Measurements from ENCODE around the gene REEP1. TPM values are rescaled to one million over a fixed set of nuclear protein-coding genes. Genes with fewer than 3 reads are reported as not detected.

REEP1 gene
- polyA plus RNA-seq, 2 of the 4 experiments (the other 2 are of a cell fraction) = 0.30 to 0.45 TPM

DNA sequence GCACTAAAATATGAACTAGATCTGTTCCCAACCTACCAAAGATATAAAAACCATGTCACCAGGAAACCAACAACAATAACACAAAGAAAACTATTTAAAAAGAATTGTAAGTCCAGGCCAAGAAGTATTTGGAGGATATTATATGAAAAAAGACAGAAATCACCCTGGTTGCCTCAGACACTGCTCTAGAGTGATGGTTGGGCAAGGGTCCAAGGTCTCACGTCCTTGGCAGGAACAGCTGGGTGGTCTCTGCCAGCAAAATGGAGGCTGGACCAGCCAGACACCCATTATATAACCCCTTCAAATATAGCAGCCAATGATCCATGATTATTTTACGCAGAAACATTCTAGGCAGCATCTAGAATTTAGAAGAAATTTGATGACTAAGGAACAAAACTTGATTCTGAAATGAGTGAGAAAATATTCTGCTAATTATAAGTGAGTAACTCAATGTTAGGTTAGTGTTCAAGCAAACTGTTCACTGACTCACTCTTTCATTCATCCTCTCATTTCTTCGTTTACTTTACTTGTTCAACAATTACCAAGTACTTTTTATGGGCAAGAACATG, 102.8 kb downstream of the REEP1 start:
- DNase-seq (ENCODE audit: low read depth in 1 of 2, low spot score in 1 of 2) (no peak), ATAC-seq (no peak), FAIRE-seq (peak; percentile 63)
- Histone ChIP-seq H3K27ac (no peak overlapping the region), H3K9me3 (no peaks in the 10 kb centered on the region), H3K4me2 (no peak overlapping the region), H3K4me3 (no peak overlapping the region), H3K4me1 (no peaks in the 10 kb centered on the region)
- no peak for TF ChIP-seq ZNF302 (CRISPR knock-in tag; IDR thresholded peaks at IDR 0.05)
- peak; percentile 63 for TF ChIP-seq MAFK (IDR thresholded peaks at IDR 0.05; ENCODE audit: partially characterized antibody)
- no peak for TF ChIP-seq MAZ (IDR thresholded peaks at IDR 0.05; ENCODE audit: borderline replicate concordance, low read depth, low read length)
- no peak for TF ChIP-seq HOXB13 (CRISPR knock-in tag; IDR thresholded peaks at IDR 0.05; ENCODE audit: low read depth)
- no peak for TF ChIP-seq NPAS2 (CRISPR knock-in tag; IDR thresholded peaks at IDR 0.05; ENCODE audit: borderline replicate concordance)
- TF ChIP-seq POLR2A (IDR thresholded peaks at IDR 0.05; ENCODE audit: low read length) = no peak
- TF ChIP-seq, protein P1, sequence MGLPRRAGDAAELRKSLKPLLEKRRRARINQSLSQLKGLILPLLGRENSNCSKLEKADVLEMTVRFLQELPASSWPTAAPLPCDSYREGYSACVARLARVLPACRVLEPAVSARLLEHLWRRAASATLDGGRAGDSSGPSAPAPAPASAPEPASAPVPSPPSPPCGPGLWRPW (IDR thresholded peaks at IDR 0.05) = no peak
- TF ChIP-seq FOSL2 (IDR thresholded peaks at IDR 0.05) = no peak
- TF ChIP-seq FOSL2 (CRISPR knock-in tag; IDR thresholded peaks at IDR 0.05) = no peak
- TF ChIP-seq CEBPB (IDR thresholded peaks at IDR 0.05) = no peak
- CTCF ChIA-PET = interaction anchor here (1.1 to 3.5 kb wide), 3 partner anchors 10 to 13 kb away, joined by 3 to 16 read pairs (median 4); no protein-coding TSS in a partner anchor
- POLR2A ChIA-PET = no interaction called here
- WGBS (ENCODE audit: missing lambda C conversion rate) = 44% methylated on average over 3 of the region's 3 CpGs

DNA sequence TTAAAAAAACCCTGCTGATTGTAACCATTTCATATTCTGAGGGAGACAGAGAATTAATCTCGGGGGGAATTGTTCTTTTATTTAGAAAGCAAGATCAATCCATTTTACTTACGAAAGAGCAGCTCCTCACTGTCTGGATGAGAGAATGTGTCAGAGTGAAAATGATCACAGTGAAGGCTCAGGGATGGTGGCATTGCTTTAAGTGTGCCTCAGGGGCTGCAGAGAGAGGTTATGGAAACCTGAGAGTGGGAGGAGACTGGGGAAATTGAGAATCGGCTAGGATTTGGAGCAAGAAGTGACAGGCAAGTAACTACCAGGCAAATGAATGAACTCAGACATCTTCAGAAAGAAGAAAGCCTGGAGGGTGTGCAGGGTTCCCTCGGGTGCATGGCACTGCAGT, 104.0 kb downstream of the REEP1 start:
- no peak for FAIRE-seq
- CTCF ChIA-PET = interaction anchor here (1.1 to 1.4 kb wide), 2 partner anchors 12 to 575 kb away, joined by 3 to 6 read pairs; no protein-coding TSS in a partner anchor

DNA sequence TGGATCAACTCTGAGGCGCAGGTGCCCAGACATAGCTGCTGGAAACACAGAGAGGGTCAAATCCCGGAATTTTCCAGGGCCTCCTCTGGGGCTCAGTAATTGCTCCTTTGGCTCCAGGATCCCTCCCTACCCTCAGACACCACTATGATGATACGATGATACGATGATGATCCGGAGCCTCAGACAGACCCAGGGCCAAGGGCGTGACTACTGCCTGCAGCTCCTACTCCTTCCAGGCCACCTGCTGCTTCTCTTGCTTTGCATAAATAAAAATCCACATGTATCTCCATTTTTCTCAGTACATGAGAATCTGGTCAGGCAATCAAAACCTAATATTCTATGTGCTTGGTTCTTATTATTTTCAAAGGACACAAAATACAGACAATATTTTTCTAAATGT, 104.5 kb downstream of the REEP1 start:
- FAIRE-seq (no peak), ATAC-seq (peak in 1 of 2 experiments; percentile 30; a peak in 3 of 6 replicates), DNase-seq (ENCODE audit: low read depth in 1 of 2, low spot score in 1 of 2) (no peak)
- 70% methylated on average over 6 of the region's 6 CpGs for WGBS (ENCODE audit: missing lambda C conversion rate)
- ChIA-PET POLR2A (no interaction called here), CTCF (interaction anchor here (1.0 to 1.4 kb wide), 3 partner anchors 11 to 576 kb away, joined by 3 to 6 read pairs (median 3); partner anchors contain the start of gene MRPL35)
- Histone ChIP-seq H3K4me3 (no peak overlapping the region), H3K9me3 (no peaks in the 10 kb centered on the region), H3K27ac (no peak overlapping the region), H3K4me2 (no peak overlapping the region), H3K4me1 (no peaks in the 10 kb centered on the region)
- TF ChIP-seq KDM1A (IDR thresholded peaks at IDR 0.05; ENCODE audit: low read depth) = no peak
- no peak for TF ChIP-seq KDM5A (IDR thresholded peaks at IDR 0.05)
- no peak for TF ChIP-seq RFX5 (IDR thresholded peaks at IDR 0.05)

More for the DNA sequence above, 104.0 kb downstream of the REEP1 start:
- no peak overlapping the region for H3K4me3 ChIP-seq
- H3K9me3 ChIP-seq = no peaks in the 10 kb centered on the region
- POLR2A ChIA-PET = no interaction called here
- WGBS (ENCODE audit: missing lambda C conversion rate) = 32% methylated on average over 4 of the region's 4 CpGs
- H3K4me1 ChIP-seq = no peaks in the 10 kb centered on the region
- no peak for TF ChIP-seq CEBPB (IDR thresholded peaks at IDR 0.05)
- ATAC-seq (no peak), DNase-seq (ENCODE audit: low read depth in 1 of 2, low spot score in 1 of 2) (no peak)
- no peak overlapping the region for H3K27ac ChIP-seq
- H3K4me2 ChIP-seq = no peak overlapping the region

DNA sequence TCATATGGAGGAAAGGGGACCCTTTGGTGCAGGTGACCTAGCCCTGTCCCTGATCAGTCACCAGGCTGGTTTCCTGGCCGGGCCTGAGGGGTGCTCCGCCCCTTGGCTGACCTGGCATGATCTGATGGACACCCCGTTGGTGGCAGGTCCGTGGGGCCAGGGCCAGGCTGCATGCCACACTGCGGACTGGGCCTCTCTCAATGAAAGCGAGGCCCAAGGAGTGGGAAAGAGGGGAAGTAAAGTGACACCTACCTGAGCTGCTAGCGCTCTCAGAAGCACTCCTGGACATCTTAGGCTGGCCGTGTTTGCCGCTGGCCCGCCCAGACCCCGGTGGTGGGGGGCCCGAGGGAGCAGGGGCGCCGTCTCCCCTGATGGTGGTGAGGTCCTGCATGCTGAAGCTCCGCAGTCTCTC, 105.0 kb downstream of the REEP1 start:
- DNase-seq (ENCODE audit: low read depth in 1 of 2, low spot score in 1 of 2) (no peak), ATAC-seq (peak in 1 of 2 experiments; percentile 11; a peak in 1 of 6 replicates)
- H3K27ac ChIP-seq = no peak overlapping the region

More for the DNA sequence above, 105.0 kb downstream of the REEP1 start:
- TF ChIP-seq TFCP2L1 (CRISPR knock-in tag; IDR thresholded peaks at IDR 0.05) (no peak), MAFK (IDR thresholded peaks at IDR 0.05; ENCODE audit: partially characterized antibody) (no peak), HOXA7 (CRISPR knock-in tag; IDR thresholded peaks at IDR 0.05) (no peak), FOSL2 (IDR thresholded peaks at IDR 0.05) (no peak), FOSL2 (CRISPR knock-in tag; IDR thresholded peaks at IDR 0.05) (no peak), JUNB (IDR thresholded peaks at IDR 0.05) (no peak), EP300 (IDR thresholded peaks at IDR 0.05) (no peak), ZSCAN20 (CRISPR knock-in tag; IDR thresholded peaks at IDR 0.05) (no peak), RARB (CRISPR knock-in tag; IDR thresholded peaks at IDR 0.05) (no peak), CHD2 (IDR thresholded peaks at IDR 0.05; ENCODE audit: low read length, partially characterized antibody) (no peak), ESRRA (IDR thresholded peaks at IDR 0.05; ENCODE audit: borderline replicate concordance, low read length) (no peak), NPAS2 (CRISPR knock-in tag; IDR thresholded peaks at IDR 0.05; ENCODE audit: borderline replicate concordance) (no peak)
- TF ChIP-seq, protein P2, sequence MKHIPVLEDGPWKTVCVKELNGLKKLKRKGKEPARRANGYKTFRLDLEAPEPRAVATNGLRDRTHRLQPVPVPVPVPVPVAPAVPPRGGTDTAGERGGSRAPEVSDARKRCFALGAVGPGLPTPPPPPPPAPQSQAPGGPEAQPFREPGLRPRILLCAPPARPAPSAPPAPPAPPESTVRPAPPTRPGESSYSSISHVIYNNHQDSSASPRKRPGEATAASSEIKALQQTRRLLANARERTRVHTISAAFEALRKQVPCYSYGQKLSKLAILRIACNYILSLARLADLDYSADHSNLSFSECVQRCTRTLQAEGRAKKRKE (CRISPR knock-in tag; IDR thresholded peaks at IDR 0.05; ENCODE audit: low read depth) = no peak
- POLR2A ChIA-PET = no interaction called here
- no peaks in the 10 kb centered on the region for H3K9me3 ChIP-seq
- no peak overlapping the region for H3K4me3 ChIP-seq
- WGBS (ENCODE audit: missing lambda C conversion rate) = 66% methylated on average over 15 of the region's 15 CpGs
- CTCF ChIA-PET = interaction anchor here (1.0 to 1.4 kb wide), 2 partner anchors 11 to 33 kb away, joined by 3 to 6 read pairs; partner anchors contain the start of gene MRPL35
- no peak for FAIRE-seq
- H3K4me2 ChIP-seq = no peak overlapping the region
- no peaks in the 10 kb centered on the region for H3K4me1 ChIP-seq
